ENCODE measurements around the gene TSSK6. TPM values are rescaled to one million over a fixed set of nuclear protein-coding genes. Genes with fewer than 3 reads are reported as not detected.

Gene TSSK6
- total RNA-seq, 1 experiment from 2014 or later, result 3.1 TPM

DNA sequence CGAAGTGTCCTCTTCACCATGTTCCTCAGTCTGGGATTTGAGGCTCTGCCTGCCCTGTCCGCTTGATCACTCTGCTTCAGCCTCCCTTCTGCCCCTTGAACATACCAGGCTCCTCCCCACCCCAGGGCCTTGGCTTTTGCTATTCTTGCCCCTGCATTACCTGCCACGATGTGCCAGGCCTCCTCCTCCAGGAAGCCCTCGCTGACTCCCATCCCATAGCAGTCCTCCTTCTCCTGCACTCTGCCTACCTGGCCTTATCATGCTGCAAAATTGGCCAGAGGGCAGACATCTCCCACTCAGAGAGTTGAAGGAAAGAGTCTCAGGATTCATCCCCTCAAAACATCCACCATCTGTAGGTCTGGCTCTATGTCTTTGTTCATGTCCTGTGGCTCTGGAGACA lies 15.5 kb upstream of the TSSK6 start:
- no peak for DNase-seq (ENCODE audit: low read depth)

DNA sequence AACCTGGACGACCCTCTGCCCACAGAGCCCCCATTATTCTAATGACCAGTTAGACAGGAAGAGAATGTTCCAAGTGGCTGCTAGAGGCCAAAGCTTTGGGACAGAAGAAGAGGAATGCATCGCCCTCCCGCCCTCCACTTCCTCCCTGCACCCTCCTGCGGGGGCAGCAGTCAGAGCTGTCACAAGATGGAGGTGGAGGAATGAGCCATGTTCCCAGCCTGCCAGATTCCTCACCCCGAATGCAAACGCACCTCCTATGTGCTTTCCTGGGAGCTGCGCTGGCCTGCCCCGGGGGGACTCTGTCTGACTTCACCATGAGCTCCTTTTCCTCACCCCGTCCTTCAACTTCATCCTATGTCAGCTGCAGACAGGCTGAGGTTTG lies 15.1 kb upstream of the TSSK6 start:
- no peak for DNase-seq (ENCODE audit: low read depth)

DNA sequence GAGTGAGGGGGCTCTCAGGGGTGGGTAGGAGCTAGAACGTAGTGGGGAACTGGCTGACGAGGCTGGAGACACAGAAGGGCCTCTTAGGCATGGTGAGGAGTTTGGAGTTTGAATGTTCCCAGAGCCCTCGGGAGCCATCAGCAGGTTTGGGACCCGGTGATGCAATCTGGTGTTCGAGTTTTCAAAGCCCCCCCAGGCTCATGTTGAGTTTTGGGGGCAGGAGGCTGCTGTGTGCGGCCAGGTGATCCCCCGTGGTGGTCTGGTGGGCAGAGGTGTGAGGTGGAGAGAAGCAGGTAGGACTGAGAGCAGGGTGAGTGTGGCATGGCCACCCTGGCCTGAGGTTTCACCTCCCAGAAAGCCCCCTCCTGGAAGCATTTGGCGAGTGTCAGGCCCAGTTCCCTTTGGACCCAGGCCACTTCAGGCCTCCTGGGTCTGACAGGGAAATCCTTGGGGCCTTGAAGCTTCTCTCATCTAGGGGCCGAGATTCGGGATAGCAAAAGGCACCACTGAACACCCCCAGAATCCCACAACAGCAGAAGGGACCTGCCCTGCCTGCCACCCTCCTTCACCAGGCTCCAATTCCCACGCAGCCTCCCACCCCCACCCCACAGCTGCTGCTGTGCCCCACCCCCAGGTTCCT lies 14.6 kb upstream of the TSSK6 start:
- no peak for DNase-seq (ENCODE audit: low read depth)

DNA sequence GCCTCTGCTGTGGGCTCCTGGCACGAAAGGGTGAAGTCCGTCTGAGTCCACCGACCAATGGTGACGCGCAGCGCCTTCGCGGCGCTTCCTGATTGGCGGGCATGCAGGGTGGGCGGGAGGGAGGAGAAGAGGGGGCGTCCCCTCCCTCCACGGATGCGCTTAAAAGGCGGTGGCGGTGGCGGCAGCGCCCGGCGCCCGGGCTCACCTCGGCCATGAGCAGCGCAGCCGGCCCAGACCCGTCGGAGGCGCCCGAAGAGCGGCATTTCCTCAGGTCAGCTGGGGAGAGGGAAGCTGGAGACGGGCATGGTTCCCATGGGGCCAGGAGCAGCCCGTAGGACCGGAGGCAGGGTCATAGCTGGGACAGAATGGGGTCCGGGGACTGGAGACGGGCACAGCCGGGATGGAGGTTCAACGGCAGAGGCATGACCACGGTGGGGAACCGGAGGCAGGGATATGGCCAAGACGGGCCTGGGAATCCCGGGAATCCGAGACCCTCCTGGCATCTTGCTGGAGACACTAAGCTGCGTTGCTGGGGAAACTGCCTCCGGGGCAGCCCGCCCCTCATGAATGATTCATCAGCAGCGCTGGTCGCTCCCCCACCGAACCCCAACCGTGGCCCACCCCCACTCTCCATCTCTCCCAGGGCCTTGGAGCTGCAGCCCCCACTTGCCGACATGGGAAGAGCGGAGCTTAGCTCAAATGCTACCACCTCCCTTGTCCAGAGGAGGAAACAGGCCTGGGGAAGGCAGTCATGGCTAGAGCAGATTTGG lies 13.6 kb upstream of the TSSK6 start, which contains the start of gene YJEFN3:
TSS of gene YJEFN3 (plus strand) at position 191 of the 770 bp plus-strand sequence. CDS start at position 213, 22 bp downstream.
- DNase-seq (ENCODE audit: low read depth), result peak; percentile 77

DNA sequence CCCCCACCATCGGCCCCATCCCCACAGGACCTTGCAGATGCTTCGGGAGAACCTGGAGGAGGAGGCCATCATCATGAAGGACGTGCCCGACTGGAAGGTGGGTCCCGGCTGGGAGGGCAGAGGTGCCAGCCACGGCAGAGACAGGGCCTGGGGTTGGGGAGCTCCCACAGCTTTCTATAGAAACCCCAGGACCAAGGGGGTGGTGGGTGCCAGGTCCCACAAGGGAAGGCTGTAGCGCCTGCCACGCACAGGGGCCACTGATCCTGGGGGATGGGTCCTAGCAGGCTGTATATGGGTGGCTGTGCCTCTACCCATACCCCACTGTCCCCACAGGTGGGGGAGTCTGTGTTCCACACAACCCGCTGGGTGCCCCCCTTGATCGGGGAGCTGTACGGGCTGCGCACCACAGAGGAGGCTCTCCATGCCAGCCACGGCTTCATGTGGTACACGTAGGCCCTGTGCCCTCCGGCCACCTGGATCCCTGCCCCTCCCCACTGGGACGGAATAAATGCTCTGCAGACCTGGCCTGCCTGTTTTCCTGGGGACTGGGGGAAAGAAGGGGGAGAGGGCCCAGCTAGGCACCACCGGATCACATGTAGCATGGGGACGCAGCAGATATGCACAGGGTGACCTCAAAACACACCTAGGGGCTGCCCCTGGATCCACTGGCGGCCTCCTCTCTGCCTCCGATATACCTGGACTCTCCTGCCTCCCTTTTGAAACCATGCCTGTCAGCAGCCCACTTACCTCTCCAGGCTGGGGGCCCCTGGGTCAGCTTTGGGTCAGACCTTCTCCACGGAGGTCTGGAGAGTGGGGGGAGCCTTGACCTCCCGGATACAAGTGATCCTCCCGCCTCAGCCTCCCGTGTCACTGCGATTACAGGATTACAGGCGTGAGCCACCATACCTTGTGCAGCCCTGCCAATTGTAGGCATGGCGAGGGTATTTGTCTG lies 12.6 kb upstream of the TSSK6 start:
- no peak for DNase-seq (ENCODE audit: low read depth)

DNA sequence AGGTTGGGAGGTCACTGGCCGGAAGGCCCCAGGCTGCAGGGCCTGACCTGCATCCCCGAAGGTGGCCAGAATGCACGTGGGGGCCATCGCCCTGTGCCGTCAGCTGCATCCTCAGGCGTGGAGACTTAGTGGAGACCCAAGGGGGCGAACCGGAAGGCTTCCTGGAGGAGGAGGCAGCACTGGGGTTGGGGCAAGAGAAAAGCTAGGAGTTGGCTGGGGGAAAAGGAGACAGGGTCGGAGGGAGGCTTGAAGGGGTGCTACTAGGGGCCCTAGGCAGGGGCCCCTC lies 12.0 kb upstream of the TSSK6 start:
- no peak for DNase-seq (ENCODE audit: low read depth)

DNA sequence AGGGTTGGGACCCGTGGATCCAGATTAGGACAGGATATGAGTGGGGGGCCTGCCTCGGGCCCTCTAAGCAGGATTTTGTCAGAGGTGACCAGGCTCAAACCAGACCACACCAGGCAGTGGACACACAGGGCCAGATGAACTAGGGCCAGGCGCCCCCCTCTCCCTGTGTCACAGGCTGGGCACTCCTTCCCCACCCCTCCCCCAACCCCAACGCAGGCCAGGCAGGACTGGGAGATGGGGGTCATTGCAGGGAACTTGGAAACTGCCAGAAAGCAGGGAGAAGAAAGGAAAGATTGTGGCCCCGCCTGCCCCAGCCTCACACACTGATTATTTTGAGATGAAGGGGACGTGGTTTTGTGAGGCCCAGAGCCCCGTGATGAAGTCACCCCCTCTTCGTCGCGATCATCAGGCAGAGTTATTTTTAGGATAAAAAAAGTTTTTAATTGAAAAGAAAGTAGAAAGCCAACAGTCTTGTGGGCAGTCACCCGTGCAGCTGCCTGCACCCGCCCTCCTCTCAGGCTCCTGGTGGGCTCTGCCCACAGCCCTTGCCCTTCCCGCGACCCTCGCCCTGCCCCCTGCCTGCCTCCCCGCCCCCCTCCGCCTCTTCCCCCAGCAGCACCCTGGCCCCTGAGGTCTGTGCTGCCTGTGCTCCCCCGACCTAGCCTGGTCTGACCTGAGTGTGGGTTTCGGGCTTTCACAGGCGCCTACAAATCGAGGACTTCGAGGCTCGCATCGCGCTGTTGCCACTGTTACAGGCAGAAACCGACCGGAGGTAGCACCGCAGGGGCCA lies 11.4 kb upstream of the TSSK6 start:
- DNase-seq (ENCODE audit: low read depth), result no peak

DNA sequence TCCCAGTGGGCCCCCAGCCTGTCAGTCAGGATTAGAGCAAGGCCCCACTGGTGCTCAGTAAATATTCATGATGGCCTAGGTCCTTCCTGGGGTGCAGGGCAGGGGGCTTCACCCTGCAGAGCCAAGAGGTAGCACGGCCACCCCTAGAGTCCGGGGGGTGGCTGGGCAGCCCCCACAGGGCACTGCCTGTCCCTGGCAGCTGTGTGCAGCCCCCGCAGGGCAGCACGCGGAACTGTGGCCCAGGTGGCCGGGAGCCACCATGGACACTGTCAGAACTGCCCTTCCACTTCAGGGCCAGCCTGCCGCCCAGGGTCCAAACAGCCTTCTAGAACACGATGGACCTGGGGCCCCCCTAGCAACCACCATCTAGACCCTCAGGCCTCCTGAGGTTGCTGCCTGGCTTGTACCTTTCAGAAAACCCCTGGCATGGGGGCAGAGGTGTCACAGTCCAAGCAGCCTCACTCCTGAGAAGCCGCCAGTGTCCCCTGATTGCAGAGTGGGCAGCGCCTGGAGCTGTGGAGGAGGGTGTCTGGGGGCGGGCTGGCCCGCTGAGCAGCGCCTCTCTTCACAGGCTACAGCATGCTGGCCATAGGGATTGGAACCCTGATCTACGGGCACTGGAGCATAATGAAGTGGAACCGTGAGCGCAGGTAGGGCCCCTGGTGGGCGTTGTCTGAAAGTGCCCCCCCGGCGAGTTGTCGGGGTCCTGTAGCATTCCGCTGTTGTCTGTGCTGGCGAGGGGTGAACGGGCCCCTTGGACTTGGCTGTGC lies 10.4 kb upstream of the TSSK6 start:
- no peak for DNase-seq (ENCODE audit: low read depth)

DNA sequence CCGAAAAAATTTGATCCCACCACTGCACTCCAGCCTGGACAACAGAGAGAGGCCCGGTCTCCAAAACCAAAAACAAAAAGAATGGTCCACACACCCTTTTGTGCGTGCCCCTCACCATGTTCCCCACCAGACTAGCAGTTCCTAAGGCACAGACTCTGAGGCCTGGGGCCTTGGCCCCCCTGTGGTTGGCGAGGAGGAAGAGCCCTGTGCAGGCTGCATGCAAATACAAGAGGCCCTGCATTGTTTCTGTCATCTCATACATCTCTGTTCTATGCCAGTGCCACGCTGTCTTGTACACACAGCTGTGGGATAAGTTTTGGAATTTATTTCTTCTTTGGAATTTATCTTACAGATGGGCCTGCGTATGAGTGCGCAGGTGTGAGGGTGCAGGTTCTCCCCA lies 8.7 kb upstream of the TSSK6 start:
- no peak for DNase-seq (ENCODE audit: low read depth)

DNA sequence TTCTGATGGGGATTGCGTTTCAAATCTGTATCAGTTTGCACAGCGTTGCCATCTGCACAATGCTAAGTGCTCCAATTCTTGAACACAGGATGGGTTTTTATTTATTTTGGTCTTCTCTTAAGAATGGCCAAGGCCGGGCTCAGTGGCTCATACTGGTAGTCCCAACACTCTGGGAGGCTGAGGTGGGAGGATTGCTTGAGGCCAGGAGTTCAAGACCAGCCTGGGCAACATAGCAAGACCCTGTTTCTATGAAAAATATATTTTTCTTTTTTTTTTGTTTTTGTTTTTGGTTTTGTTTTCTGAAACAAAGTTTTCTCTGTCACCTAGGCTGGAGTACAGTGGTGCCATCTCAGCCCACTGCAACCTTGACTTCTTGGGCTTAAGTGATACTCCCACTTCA lies 7.8 kb upstream of the TSSK6 start:
- DNase-seq (ENCODE audit: low read depth), result no peak

DNA sequence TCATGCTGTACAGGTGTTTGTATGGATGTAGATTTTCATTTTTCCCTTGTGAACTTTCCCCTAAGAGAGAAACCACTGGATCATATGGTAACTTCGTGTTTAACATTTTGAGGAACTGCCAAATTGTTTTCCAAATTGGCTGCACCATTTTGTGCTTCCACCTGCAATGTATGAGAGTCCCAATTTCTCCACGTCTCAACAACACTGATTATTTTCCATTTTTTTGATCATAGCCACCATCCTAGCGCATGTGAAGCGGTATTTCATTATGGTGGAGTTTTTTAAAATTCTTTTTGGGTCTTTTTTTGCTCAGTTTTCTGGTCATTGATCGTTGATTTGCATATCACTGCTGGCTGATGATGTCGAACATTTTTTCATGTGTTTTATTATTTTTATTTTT lies 5.6 kb upstream of the TSSK6 start:
- DNase-seq (ENCODE audit: low read depth), result no peak

DNA sequence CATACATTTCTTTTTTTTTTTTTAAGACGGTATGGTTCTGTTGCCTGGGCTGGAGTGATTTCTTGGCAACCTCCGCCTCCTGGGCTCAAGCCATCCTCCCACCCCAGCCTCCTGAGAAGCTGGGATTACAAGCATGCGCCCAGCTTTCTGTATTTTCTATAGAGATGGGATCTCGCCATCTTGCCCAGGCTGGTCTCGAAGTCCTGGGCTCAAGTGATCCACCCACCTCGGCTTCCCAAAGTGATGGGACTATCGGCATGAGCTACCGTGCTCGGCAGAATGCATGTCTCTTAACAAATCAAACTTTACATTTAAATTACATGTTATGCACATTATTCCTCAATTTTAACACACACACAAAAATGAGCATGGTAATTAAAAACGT lies 1.9 kb upstream of the TSSK6 start:
- no peak for DNase-seq (ENCODE audit: low read depth)

DNA sequence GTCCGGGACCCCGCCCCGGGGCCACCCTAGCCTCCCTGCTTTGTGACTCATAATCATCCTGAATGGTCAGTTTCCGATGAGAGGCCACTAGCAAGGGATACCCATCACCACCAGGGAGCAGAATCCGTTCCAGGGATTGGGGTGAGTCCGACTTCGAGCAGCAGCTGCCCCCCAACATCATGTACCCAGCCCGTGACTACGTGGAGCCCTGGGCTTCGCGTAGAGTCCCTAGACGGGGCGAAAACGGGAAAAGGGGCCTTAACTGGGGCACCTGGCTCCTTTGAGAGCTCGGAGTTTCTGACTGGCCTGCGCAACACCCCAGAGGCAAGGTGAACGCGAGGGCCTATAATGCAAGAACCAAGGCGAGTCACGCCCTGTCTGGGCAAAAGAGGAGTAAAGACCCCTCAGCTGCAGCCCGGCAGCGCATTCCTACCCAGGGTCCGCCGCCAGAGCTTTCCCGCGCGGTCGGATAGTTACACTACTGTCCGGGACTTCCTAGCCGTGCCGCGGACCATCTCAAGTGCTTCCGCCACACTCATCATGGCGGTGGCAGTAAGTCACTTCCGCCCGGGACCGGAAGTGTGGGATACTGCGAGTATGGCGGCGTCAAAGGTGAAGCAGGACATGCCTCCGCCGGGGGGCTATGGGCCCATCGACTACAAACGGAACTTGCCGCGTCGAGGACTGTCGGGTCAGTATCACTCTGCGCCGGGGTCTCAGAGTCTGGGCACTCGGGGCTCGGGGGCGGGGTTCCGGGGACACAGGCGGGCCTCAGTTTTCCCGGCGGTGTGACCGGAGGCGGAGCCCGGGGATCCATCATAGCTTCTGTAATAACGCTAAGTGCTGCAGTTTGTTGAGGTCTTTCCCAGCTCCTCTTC lies 533 bp upstream of the TSSK6 start, which contains the start of gene NDUFA13:
TSS of gene NDUFA13 (plus strand) at position 584 of the 878 bp plus-strand sequence. CDS start at position 598, 14 bp downstream.
- peak; percentile 96 for DNase-seq (ENCODE audit: low read depth)

DNA sequence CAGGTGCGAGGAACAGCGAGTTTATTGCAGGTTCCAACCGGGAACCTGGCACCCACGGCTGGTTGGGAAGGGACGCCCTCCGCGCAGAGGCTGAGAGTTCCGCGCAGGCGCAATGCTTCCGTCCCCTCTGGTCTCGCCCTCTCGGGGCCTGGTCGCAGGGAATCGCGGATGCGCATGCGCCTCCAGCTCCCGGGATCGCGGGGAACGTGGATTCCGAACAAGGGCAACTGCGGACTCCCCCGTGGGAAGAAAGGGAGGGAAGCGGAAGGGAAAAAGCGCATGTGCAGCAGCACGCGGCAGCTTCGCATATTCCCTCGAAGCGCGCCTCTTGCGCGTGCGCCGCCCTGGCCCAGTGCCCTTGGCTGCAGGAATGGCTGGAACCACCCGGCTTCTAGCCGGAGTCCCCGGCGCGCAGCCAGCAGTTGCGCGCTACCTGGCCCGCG lies 1.1 kb downstream of the TSSK6 start:
- DNase-seq (ENCODE audit: low read depth), result no peak

DNA sequence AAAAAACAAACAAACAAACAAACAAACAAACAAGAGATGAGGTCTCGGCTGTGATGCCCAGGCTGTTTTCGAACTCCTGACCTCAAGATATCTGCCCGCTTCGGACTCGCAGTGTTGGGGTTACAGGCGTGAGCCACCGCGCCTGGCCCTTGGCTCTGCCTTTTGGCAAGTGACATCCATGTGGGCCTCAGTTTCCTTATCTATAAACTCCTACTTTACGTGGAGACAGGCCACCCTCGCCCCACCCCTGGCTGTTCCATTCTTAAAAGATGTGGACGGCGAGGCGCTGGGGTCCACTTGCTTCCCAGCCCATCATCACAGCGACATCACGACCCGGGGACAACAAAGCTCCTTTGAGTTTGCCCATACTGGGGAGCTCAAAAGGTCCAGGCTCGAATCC lies 1.7 kb downstream of the TSSK6 start:
- DNase-seq (ENCODE audit: low read depth), result no peak

DNA sequence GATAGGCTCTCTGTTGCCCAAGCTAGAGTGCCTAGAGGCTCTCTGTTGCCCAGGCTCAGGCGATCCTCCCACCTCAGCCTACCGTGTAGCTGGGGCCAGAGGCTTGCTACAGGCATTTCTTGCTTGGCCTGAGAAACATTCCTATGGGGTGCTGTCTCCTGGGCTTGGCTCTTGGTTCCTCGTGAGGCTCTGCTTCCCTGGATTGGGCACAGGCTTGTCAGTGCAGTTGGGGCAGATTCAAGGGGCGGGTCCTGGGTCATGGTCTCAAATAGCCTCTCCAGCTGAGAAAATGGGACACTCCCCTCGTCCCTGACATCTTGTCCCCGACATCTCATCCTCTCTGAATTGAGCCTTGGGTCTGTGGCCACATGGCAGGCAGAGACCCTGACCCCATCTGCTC lies 4.9 kb downstream of the TSSK6 start:
- no peak for DNase-seq (ENCODE audit: low read depth)

DNA sequence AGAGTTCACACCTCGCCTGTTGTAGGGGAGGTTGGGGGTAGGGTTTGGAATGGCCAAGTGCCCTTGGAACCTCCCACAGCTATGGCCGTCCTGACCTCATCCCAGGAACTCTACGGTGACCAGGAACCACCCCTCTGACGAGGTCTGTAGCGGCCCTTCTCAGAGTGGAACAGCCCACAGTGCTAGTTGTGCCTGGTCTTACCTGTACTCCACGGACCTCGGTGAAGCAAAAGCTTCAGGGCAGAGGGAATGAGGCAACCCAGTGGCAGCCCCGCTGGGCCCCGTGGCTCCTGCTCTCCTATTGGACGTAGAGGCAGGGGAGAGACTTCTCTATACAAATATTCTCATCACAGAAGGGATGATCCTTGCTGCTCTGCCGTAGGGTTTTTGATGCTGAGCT lies 7.1 kb downstream of the TSSK6 start:
- no peak for DNase-seq (ENCODE audit: low read depth)

DNA sequence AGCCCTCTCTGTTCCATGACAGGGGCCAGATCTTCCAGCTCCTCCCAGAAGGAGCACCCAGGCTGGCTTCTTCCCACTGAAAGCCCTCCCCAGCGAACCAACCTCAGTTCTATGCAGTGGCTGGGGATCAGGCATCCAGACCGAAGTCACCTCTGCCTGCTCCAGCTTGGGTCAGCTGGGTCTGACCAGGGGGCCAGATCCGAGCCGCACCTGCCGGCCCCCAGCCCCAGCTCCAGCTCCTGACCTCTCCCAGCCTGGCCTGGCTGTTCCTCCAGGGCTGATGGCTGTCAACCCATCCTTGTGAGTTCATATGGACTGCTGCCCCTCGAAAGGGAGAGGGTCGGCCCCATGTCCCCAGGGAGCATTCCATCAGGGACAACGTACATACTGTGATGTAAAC lies 8.0 kb downstream of the TSSK6 start:
- DNase-seq (ENCODE audit: low read depth), result no peak

DNA sequence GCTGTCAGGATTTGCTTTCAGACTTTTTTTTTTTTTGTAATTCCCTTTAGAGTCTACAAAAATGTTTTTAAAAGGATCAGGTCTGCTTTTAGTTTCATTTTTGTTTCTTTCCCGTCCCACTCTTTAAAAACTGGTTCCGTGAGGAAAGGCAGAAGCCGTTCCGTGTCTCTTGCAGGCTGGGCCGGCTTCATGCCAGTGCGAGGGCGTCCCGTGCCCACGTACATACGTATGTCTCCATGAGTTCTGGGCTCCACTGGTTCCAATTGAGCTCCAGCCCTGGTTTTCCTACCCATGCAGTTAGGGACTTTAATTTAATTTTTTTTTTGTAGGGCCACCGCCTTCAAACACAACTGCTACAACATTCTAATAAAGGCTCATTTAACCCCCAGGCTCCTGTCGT lies 8.8 kb downstream of the TSSK6 start:
- DNase-seq (ENCODE audit: low read depth), result no peak

Data from Daoy (cell line).